Myometrial cell (primary cell): ENCODE measurements around the gene TREM2. TPM values are rescaled to one million over a fixed set of nuclear protein-coding genes. Genes with fewer than 3 reads are reported as not detected.

Source experiments
- total RNA-seq: library from RNA; depleted of rRNA; stranded (reverse); fragments of >200 nt; gene quantifications from 2 replicates; pipeline ENCODE4 v1.2.3, GENCODE V29; 2015

Gene TREM2
- not detected in 2 replicates for total RNA-seq

GRCh38 chr6:41162687-41163418, at the start of gene TREM2:
Gene TREM2 (minus strand): TSS chr6:41163116. CDS start chr6:41163082, 34 bp downstream.

GRCh38 chr6:41200901-41201763, 38.2 kb upstream of the TREM2 start, which contains the start of gene TREML2:
Gene TREML2 (minus strand): TSS chr6:41201149. CDS start chr6:41201008, 141 bp downstream.

GRCh38 chr6:41153992-41154625, 8.8 kb downstream of the TREM2 start, which contains the start of gene TREML1:
Gene TREML1 (minus strand): TSS chr6:41154347. CDS start chr6:41154288, 59 bp downstream.

Other genes starting within 250 kb of the TREM2 start
- gene UNC5CL, start 123.9 kb downstream of the TREM2 start, total RNA-seq: not detected in 2 replicates
- gene TSPO2, start 120.6 kb downstream of the TREM2 start, total RNA-seq: not detected in 2 replicates
- gene APOBEC2, start 109.9 kb downstream of the TREM2 start, total RNA-seq: not detected in 2 replicates
- gene OARD1, start 90.8 kb downstream of the TREM2 start, total RNA-seq: 9.4 and 14.4 TPM in 2 replicates
- gene NFYA, start 90.1 kb downstream of the TREM2 start, total RNA-seq: 8.1 and 8.7 TPM in 2 replicates
- gene TREML1, start 8.8 kb downstream of the TREM2 start, total RNA-seq: not detected in 2 replicates
- gene TREML2, start 38.0 kb upstream of the TREM2 start, total RNA-seq: not detected in 2 replicates
- gene TREML4, start 65.2 kb upstream of the TREM2 start, total RNA-seq: not detected in 2 replicates
- gene TREM1, start 123.6 kb upstream of the TREM2 start, total RNA-seq: not detected in 2 replicates
- gene NCR2, start 172.5 kb upstream of the TREM2 start, total RNA-seq: not detected in 2 replicates